PC-9 (cell line): ENCODE data around the gene STAT4.

ENCODE experiments used
- EZH2 ChIP-seq: fragments of 200-600 bp; sonication (generic); IDR thresholded peaks from 2 replicates; pipeline ENCODE4 v1.8.0; 2017; ENCODE audit warnings: antibody characterized with exemption, low read depth
- TF ChIP-seq, protein P1 (sequence below): fragments of 200-600 bp; sonication (generic); conservative IDR thresholded peaks from 2 replicates; pipeline ENCODE4 v1.6.1; 2017; ENCODE audit warnings: mixed run types, antibody characterized with exemption, mild to moderate bottlenecking, moderate library complexity

DNA sequence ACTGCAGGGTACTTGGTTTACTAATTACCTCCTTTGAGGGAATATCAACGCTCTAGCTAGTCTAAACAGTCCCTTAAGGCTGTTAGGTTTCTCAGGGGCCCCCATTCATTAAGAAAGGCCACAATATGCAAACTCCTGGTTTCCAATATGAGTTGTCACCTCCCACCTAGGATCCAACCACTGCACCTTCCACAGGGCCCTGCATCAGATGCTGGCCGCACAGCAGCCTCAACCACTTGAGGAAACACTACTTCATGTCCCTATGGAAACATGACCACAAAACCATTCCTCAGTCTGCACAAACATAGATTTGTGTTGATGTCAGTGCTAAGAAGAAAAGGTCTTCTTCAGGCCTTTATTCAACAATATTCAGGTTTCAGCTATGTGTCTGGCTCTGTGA lies 40.9 kb downstream of the STAT4 start:
- TF ChIP-seq, protein P1, sequence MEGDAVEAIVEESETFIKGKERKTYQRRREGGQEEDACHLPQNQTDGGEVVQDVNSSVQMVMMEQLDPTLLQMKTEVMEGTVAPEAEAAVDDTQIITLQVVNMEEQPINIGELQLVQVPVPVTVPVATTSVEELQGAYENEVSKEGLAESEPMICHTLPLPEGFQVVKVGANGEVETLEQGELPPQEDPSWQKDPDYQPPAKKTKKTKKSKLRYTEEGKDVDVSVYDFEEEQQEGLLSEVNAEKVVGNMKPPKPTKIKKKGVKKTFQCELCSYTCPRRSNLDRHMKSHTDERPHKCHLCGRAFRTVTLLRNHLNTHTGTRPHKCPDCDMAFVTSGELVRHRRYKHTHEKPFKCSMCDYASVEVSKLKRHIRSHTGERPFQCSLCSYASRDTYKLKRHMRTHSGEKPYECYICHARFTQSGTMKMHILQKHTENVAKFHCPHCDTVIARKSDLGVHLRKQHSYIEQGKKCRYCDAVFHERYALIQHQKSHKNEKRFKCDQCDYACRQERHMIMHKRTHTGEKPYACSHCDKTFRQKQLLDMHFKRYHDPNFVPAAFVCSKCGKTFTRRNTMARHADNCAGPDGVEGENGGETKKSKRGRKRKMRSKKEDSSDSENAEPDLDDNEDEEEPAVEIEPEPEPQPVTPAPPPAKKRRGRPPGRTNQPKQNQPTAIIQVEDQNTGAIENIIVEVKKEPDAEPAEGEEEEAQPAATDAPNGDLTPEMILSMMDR = no peak
- TF ChIP-seq EZH2 = no peak
